Measurements from ENCODE around the gene UPK3B.
"Not testable (repeated sequence)": the region's sequence is repeated elsewhere in the genome, so short reads cannot be mapped to it uniquely, and the experiment has no call there.

The UPK3B gene

GRCh38 chr7:76509931-76510877, at the start of gene UPK3B:
UPK3B (plus strand) TSS chr7:76510552; CDS start chr7:76510653, 101 bp downstream.
- FAIRE-seq, result peak; percentile 40

GRCh38 chr7:76460767-76461166, 49.6 kb upstream of the UPK3B start:
- DNase-seq (ENCODE audit: low spot score); FAIRE-seq: not testable (repeated sequence)

More at GRCh38 chr7:76509931-76510877, at the start of gene UPK3B:
- DNase-seq (ENCODE audit: low spot score), result peak; percentile 53

GRCh38 chr7:76461464-76462101, 48.8 kb upstream of the UPK3B start, which contains the start of gene DTX2:
DTX2 (plus strand) TSS chr7:76461709; CDS start chr7:76480510, 18,801 bp downstream.
- not testable (repeated sequence) for DNase-seq (ENCODE audit: low spot score); FAIRE-seq

GRCh38 chr7:76462271-76462882, 48.0 kb upstream of the UPK3B start:
- not testable (repeated sequence) for DNase-seq (ENCODE audit: low spot score); FAIRE-seq

GRCh38 chr7:76464959-76465358, 45.4 kb upstream of the UPK3B start:
- not testable (repeated sequence) for DNase-seq (ENCODE audit: low spot score); FAIRE-seq

GRCh38 chr7:76465950-76466349, 44.4 kb upstream of the UPK3B start:
- not testable (repeated sequence) for FAIRE-seq; DNase-seq (ENCODE audit: low spot score)

GRCh38 chr7:76467743-76468404, 42.5 kb upstream of the UPK3B start:
- not testable (repeated sequence) for FAIRE-seq; DNase-seq (ENCODE audit: low spot score)

GRCh38 chr7:76471556-76472221, 38.7 kb upstream of the UPK3B start:
- DNase-seq (ENCODE audit: low spot score); FAIRE-seq: not testable (repeated sequence)

GRCh38 chr7:76473097-76473496, 37.3 kb upstream of the UPK3B start:
- not testable (repeated sequence) for DNase-seq (ENCODE audit: low spot score); FAIRE-seq

GRCh38 chr7:76476280-76476679, 34.1 kb upstream of the UPK3B start:
- not testable (repeated sequence) for DNase-seq (ENCODE audit: low spot score); FAIRE-seq

GRCh38 chr7:76476742-76477474, 33.4 kb upstream of the UPK3B start:
- not testable (repeated sequence) for FAIRE-seq; DNase-seq (ENCODE audit: low spot score)

- not testable (repeated sequence) for FAIRE-seq; DNase-seq (ENCODE audit: low spot score)
Observed at GRCh38 chr7:76479628-76480027, 30.7 kb upstream of the UPK3B start.

GRCh38 chr7:76480403-76481253, 29.7 kb upstream of the UPK3B start:
- DNase-seq (ENCODE audit: low spot score); FAIRE-seq: not testable (repeated sequence)

GRCh38 chr7:76482660-76483059, 27.7 kb upstream of the UPK3B start:
- DNase-seq (ENCODE audit: low spot score); FAIRE-seq: not testable (repeated sequence)

GRCh38 chr7:76483081-76483480, 27.3 kb upstream of the UPK3B start:
- not testable (repeated sequence) for FAIRE-seq

GRCh38 chr7:76484456-76484855, 25.9 kb upstream of the UPK3B start:
- FAIRE-seq; DNase-seq (ENCODE audit: low spot score): not testable (repeated sequence)

More at GRCh38 chr7:76483081-76483480, 27.3 kb upstream of the UPK3B start:
- not testable (repeated sequence) for DNase-seq (ENCODE audit: low spot score)

GRCh38 chr7:76485822-76486610, 24.3 kb upstream of the UPK3B start:
- FAIRE-seq; DNase-seq (ENCODE audit: low spot score): not testable (repeated sequence)
